GM23338 (cell line): ENCODE results near the gene ZNF536. TPM values are rescaled to one million over a fixed set of nuclear protein-coding genes. Genes with fewer than 3 reads are reported as not detected.

Source experiments
- ATAC-seq: fragments of 200-7000 bp; cut with Tn5 transposase; 3 replicates; pipeline ENCODE4 v1.9.1; 2020
- DNase-seq: peaks from one replicate; pipeline ENCODE4 v3.0.0-alpha.2; 2015; ENCODE audit warnings: low spot score
- H2AFZ ChIP-seq: fragments of 200-600 bp; sonication (generic); 2 replicates; pipeline ENCODE4 v1.8.0; 2016; ENCODE audit warnings: antibody characterized with exemption, mild to moderate bottlenecking, moderate library complexity
- H3F3A ChIP-seq: fragments of 200-600 bp; sonication (generic); replicated peaks from 2 replicates; pipeline ENCODE4 v1.8.0; 2017; ENCODE audit warnings: antibody characterized with exemption, mixed run types, low read depth
- H3K27ac ChIP-seq: fragments of 200-600 bp; sonication (generic); 2 replicates; pipeline ENCODE4 v1.6.1; 2016; ENCODE audit warnings: low read depth
- H3K27me3 ChIP-seq: fragments of 200-600 bp; sonication (generic); 2 replicates; pipeline ENCODE4 v1.8.0; 2016; ENCODE audit warnings: mild to moderate bottlenecking, mixed run types, moderate library complexity; ENCODE audit not compliant: insufficient read depth
- H3K36me3 ChIP-seq: fragments of 200-600 bp; sonication (generic); 2 replicates; pipeline ENCODE4 v1.8.0; 2016; ENCODE audit warnings: mild to moderate bottlenecking; ENCODE audit not compliant: insufficient read depth
- H3K4me1 ChIP-seq: fragments of 200-600 bp; sonication (generic); 2 replicates; pipeline ENCODE4 v1.8.0; 2016; ENCODE audit warnings: mild to moderate bottlenecking, moderate library complexity; ENCODE audit not compliant: insufficient read depth
- H3K4me2 ChIP-seq: fragments of 200-600 bp; sonication (generic); 2 replicates; pipeline ENCODE4 v1.7.1; 2017; ENCODE audit warnings: mixed run types
- H3K4me3 ChIP-seq: fragments of 200-600 bp; sonication (generic); 2 replicates; pipeline ENCODE4 v1.6.1; 2016; ENCODE audit warnings: mixed run types
- H3K79me2 ChIP-seq: fragments of 200-600 bp; sonication (generic); replicated peaks from 2 replicates; pipeline ENCODE4 v1.8.0; 2017; ENCODE audit warnings: mild to moderate bottlenecking; ENCODE audit not compliant: insufficient read depth
- H3K9me2 ChIP-seq: fragments of 200-600 bp; sonication (generic); 2 replicates; pipeline ENCODE4 v1.8.0; 2017; ENCODE audit not compliant: insufficient read depth
- H4K20me1 ChIP-seq: fragments of 200-600 bp; sonication (generic); replicated peaks from 2 replicates; pipeline ENCODE4 v1.8.0; 2017; ENCODE audit warnings: mild to moderate bottlenecking; ENCODE audit not compliant: insufficient read depth
- H3K27ac Mint-ChIP-seq: 2 replicates; pipeline ENCODE4 v1.8.0; 2020; ENCODE audit warnings: inconsistent platforms, mild to moderate bottlenecking, moderate library complexity, mixed read lengths
- H3K27me3 Mint-ChIP-seq: 3 replicates; pipeline ENCODE4 v1.8.0; 2022; ENCODE audit warnings: low read depth, mild to moderate bottlenecking, moderate library complexity, mixed read lengths, inconsistent platforms; ENCODE audit not compliant: insufficient read depth, poor library complexity
- H3K36me3 Mint-ChIP-seq: 3 replicates; pipeline ENCODE4 v1.8.0; 2021; ENCODE audit warnings: low read depth, mild to moderate bottlenecking, inconsistent platforms, moderate library complexity, mixed read lengths
- H3K4me1 Mint-ChIP-seq: 3 replicates; pipeline ENCODE4 v1.8.0; 2020; ENCODE audit warnings: mild to moderate bottlenecking, inconsistent platforms, mixed read lengths
- H3K4me3 Mint-ChIP-seq: 3 replicates; pipeline ENCODE4 v1.8.0; 2021; ENCODE audit warnings: moderate library complexity, mild to moderate bottlenecking, inconsistent platforms, mixed read lengths
- H3K9me3 Mint-ChIP-seq: 3 replicates; pipeline ENCODE4 v1.8.0; 2020; ENCODE audit warnings: moderate library complexity, mild to moderate bottlenecking, inconsistent platforms, mixed read lengths
- EZH2phosphoT487 ChIP-seq: fragments of 200-600 bp; sonication (generic); IDR thresholded peaks from one replicate; pipeline ENCODE4 v1.8.1; 2018; ENCODE audit warnings: antibody characterized with exemption; ENCODE audit not compliant: unreplicated experiment
- JUNB ChIP-seq: IDR thresholded peaks from one replicate; pipeline ENCODE4 v1.6.1; 2016; ENCODE audit warnings: antibody characterized with exemption; ENCODE audit not compliant: unreplicated experiment
- NANOG ChIP-seq: IDR thresholded peaks from 2 replicates; pipeline ENCODE4 v1.6.1; 2016; ENCODE audit warnings: antibody characterized with exemption, borderline replicate concordance
- POLR2AphosphoS5 ChIP-seq: IDR thresholded peaks from 2 replicates; pipeline ENCODE4 v1.6.1; 2016; ENCODE audit warnings: antibody characterized with exemption, low read depth
- STAT1 ChIP-seq: IDR thresholded peaks from one replicate; pipeline ENCODE4 v1.6.1; 2016; ENCODE audit warnings: antibody characterized with exemption; ENCODE audit not compliant: unreplicated experiment
- ZNF114 ChIP-seq: fragments of 250-450 bp; sonication (Bioruptor Pico); IDR thresholded peaks from 2 replicates; pipeline ENCODE4 v1.5.0; 2020; ENCODE audit warnings: mild to moderate bottlenecking, moderate library complexity
- ZNF331 ChIP-seq: fragments of 250-450 bp; sonication (Bioruptor Pico); IDR thresholded peaks from 2 replicates; pipeline ENCODE4 v1.5.0; 2020; ENCODE audit warnings: low read depth, mild to moderate bottlenecking, moderate library complexity
- polyA plus RNA-seq: library from polyadenylated mRNA; unstranded; fragments of >200 nt; fragmentation: Nextera tagmentation; extraction: Ambion mirVana; gene quantifications from 2 replicates; pipeline ENCODE4 v1.2.1, GENCODE V29; 2016
- total RNA-seq: library from RNA; depleted of rRNA; stranded (reverse); fragments of >200 nt; shearing (Covaris generic); gene quantifications from 2 replicates; pipeline ENCODE4 v1.2.3, GENCODE V29; 2014
- TF ChIP-seq, protein P1 (sequence below): fragments of 250-450 bp; sonication (Bioruptor Pico); IDR thresholded peaks from 2 replicates; pipeline ENCODE4 v1.5.0; 2020; ENCODE audit warnings: mild to moderate bottlenecking, moderate library complexity
- TF ChIP-seq, protein P2 (sequence below), 2 experiments: fragments of 200-600 bp in 1 of 2; sonication (generic) in 1 of 2; conservative IDR thresholded peaks; 2 replicates each; pipeline versions ENCODE4 v1.5.1 to v1.6.1; 2016 to 2017; ENCODE audit warnings: antibody characterized with exemption in 2 of 2, low read depth in 2 of 2, mild to moderate bottlenecking in 2 of 2, moderate library complexity in 1 of 2

ZNF536 gene
- total and polyA plus RNA-seq, 2 experiments from 2014 or later: 0.07 TPM; not detected in 1

DNA sequence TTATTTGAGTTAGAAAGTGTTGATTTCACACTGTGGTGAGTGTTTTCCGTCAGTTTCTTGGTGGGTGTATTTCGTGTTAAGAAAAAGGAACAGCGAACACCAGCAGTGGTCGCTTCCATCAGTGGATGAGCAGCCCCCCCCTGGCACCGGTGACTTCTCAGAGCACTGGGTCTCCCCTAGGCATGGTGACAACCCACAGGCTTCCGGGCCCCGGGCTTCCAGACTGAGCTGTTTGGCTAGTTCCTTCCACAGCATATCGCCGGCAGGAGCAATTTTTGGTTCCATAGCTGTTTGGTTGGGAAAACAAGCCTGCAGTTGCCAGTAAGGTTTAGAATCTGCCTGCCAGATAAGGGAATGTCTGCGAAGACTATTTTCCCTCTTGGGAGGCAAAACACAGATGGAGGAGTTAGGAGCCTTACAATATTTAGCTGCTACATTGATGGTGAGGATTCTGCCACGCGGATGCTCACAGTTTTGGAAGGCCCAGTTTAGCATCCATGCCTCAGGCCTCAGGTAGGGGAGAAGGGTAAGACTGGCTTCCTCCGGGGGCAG, 18.7 kb upstream of the ZNF536 start (continued):
- TF ChIP-seq, protein P1, sequence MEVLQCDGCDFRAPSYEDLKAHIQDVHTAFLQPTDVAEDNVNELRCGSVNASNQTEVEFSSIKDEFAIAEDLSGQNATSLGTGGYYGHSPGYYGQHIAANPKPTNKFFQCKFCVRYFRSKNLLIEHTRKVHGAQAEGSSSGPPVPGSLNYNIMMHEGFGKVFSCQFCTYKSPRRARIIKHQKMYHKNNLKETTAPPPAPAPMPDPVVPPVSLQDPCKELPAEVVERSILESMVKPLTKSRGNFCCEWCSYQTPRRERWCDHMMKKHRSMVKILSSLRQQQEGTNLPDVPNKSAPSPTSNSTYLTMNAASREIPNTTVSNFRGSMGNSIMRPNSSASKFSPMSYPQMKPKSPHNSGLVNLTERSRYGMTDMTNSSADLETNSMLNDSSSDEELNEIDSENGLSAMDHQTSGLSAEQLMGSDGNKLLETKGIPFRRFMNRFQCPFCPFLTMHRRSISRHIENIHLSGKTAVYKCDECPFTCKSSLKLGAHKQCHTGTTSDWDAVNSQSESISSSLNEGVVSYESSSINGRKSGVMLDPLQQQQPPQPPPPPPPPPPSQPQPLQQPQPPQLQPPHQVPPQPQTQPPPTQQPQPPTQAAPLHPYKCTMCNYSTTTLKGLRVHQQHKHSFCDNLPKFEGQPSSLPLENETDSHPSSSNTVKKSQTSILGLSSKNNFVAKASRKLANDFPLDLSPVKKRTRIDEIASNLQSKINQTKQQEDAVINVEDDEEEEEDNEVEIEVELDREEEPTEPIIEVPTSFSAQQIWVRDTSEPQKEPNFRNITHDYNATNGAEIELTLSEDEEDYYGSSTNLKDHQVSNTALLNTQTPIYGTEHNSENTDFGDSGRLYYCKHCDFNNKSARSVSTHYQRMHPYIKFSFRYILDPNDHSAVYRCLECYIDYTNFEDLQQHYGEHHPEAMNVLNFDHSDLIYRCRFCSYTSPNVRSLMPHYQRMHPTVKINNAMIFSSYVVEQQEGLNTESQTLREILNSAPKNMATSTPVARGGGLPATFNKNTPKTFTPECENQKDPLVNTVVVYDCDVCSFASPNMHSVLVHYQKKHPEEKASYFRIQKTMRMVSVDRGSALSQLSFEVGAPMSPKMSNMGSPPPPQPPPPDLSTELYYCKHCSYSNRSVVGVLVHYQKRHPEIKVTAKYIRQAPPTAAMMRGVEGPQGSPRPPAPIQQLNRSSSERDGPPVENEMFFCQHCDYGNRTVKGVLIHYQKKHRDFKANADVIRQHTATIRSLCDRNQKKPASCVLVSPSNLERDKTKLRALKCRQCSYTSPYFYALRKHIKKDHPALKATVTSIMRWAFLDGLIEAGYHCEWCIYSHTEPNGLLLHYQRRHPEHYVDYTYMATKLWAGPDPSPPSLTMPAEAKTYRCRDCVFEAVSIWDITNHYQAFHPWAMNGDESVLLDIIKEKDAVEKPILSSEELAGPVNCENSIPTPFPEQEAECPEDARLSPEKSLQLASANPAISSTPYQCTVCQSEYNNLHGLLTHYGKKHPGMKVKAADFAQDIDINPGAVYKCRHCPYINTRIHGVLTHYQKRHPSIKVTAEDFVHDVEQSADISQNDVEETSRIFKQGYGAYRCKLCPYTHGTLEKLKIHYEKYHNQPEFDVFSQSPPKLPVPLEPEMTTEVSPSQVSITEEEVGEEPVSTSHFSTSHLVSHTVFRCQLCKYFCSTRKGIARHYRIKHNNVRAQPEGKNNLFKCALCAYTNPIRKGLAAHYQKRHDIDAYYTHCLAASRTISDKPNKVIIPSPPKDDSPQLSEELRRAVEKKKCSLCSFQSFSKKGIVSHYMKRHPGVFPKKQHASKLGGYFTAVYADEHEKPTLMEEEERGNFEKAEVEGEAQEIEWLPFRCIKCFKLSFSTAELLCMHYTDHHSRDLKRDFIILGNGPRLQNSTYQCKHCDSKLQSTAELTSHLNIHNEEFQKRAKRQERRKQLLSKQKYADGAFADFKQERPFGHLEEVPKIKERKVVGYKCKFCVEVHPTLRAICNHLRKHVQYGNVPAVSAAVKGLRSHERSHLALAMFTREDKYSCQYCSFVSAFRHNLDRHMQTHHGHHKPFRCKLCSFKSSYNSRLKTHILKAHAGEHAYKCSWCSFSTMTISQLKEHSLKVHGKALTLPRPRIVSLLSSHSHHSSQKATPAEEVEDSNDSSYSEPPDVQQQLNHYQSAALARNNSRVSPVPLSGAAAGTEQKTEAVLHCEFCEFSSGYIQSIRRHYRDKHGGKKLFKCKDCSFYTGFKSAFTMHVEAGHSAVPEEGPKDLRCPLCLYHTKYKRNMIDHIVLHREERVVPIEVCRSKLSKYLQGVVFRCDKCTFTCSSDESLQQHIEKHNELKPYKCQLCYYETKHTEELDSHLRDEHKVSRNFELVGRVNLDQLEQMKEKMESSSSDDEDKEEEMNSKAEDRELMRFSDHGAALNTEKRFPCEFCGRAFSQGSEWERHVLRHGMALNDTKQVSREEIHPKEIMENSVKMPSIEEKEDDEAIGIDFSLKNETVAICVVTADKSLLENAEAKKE: no peak
- TF ChIP-seq JUNB (no peak), EZH2phosphoT487 (no peak), POLR2AphosphoS5 (no peak), ZNF114 (CRISPR knock-in tag) (no peak), STAT1 (no peak)
- TF ChIP-seq, protein P2, sequence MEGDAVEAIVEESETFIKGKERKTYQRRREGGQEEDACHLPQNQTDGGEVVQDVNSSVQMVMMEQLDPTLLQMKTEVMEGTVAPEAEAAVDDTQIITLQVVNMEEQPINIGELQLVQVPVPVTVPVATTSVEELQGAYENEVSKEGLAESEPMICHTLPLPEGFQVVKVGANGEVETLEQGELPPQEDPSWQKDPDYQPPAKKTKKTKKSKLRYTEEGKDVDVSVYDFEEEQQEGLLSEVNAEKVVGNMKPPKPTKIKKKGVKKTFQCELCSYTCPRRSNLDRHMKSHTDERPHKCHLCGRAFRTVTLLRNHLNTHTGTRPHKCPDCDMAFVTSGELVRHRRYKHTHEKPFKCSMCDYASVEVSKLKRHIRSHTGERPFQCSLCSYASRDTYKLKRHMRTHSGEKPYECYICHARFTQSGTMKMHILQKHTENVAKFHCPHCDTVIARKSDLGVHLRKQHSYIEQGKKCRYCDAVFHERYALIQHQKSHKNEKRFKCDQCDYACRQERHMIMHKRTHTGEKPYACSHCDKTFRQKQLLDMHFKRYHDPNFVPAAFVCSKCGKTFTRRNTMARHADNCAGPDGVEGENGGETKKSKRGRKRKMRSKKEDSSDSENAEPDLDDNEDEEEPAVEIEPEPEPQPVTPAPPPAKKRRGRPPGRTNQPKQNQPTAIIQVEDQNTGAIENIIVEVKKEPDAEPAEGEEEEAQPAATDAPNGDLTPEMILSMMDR (conservative IDR thresholded peaks at IDR 0.05; ENCODE audit: low read depth in 2 of 2): no peak

DNA sequence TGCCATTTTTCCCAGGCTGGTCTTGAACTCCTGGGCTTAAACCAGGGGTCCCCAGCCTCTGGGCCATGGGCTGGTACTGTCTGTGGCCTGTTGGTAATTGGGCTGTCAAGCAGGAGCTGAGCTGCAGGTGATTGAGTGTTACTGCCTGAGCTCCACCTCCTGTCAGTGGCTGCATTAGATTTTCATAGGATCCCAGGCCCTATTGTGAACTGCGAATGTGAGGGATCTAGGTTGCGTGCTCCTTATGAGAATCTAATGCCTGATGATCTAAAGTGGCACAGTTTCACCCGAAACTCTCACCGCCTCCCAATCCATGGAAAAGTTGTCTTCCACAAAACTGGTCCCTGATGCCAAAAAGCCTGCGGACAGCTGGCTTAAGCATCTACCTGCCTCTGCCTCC, 16.6 kb upstream of the ZNF536 start:
- TF ChIP-seq NANOG (no peak), ZNF114 (CRISPR knock-in tag) (no peak), ZNF331 (CRISPR knock-in tag) (no peak)
- Histone ChIP-seq H3K36me3 (no peaks in the 10 kb centered on the region), H3K27me3 (no peaks in the 10 kb centered on the region), H3K4me2 (no peak overlapping the region), H3K79me2 (no peaks in the 10 kb centered on the region), H3K27ac (no peak overlapping the region), H2AFZ (no peak overlapping the region), H3K9me2 (no peaks in the 10 kb centered on the region; the same call in 1 of the 2 replicates), H4K20me1 (no peaks in the 10 kb centered on the region), H3F3A (no peaks in the 10 kb centered on the region), H3K4me3 (no peak overlapping the region), H3K4me1 (peaks cover 27% of the 10 kb centered on the region)
- peaks cover 14% of the 10 kb centered on the region for H3K27me3 Mint-ChIP-seq
- H3K9me3 Mint-ChIP-seq: peaks cover 5% of the 10 kb centered on the region; the same call in 1 of the 3 replicates
- no peaks in the 10 kb centered on the region; the same call in 2 of the 3 replicates for H3K36me3 Mint-ChIP-seq
- ATAC-seq (no peak), DNase-seq (no peak)
- H3K4me3 Mint-ChIP-seq: no peak overlapping the region
- H3K4me1 Mint-ChIP-seq: peaks cover 36% of the 10 kb centered on the region
- H3K27ac Mint-ChIP-seq: no peak overlapping the region
